Inflammatory macrophage treated with lipopolysaccharide for 1 hour (primary cell): ENCODE measurements around the gene RGS18.
"Not testable (repeated sequence)": the region's sequence is repeated elsewhere in the genome, so short reads cannot be mapped to it uniquely, and the experiment has no call there.

Experiments used
- DNase-seq, 2 donors: peaks; one replicate each; pipeline ENCODE4 v3.0.0-alpha.2; 2020 to 2022

The RGS18 gene

DNA sequence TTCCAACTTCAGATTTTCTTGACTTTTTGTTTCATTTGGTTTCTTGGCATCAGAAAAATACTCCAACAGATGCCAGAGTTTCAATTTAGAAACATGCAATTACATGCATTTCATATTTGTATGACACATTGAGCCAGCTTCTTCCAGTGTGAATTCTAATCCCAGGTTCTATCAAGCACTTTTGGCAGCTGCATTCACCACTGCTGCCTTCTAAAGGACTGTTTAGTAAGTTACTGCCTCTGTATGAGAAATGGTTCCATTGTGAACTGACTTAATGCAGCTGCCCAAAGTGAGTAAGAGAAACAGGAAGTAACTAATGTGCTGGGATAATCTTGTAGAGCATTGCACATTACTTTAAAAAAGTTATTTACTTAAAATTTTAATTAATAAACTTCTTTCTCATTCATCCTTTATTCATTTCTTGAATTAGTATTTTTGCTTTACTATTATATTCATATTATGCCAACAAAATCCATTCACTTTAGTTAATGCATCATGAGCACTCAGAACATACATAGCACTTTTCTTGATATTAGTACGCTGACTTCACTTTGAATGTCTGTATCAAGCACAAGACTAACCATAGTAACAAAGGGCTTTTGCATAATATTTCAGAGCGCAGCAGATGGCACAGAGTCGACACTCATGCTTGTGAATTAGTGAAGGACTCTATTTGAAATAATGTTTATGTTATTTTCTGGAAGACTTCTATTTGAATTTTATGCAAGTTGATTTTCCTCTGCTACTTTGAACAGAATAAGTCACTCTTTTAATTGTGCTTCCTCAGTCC is 9.8 kb downstream of the RGS18 start:
- DNase-seq = peak; percentile 45 to 59

- no peak for DNase-seq
Observed at GRCh38 chr1:192168964-192169363, 10.7 kb downstream of the RGS18 start.

DNA sequence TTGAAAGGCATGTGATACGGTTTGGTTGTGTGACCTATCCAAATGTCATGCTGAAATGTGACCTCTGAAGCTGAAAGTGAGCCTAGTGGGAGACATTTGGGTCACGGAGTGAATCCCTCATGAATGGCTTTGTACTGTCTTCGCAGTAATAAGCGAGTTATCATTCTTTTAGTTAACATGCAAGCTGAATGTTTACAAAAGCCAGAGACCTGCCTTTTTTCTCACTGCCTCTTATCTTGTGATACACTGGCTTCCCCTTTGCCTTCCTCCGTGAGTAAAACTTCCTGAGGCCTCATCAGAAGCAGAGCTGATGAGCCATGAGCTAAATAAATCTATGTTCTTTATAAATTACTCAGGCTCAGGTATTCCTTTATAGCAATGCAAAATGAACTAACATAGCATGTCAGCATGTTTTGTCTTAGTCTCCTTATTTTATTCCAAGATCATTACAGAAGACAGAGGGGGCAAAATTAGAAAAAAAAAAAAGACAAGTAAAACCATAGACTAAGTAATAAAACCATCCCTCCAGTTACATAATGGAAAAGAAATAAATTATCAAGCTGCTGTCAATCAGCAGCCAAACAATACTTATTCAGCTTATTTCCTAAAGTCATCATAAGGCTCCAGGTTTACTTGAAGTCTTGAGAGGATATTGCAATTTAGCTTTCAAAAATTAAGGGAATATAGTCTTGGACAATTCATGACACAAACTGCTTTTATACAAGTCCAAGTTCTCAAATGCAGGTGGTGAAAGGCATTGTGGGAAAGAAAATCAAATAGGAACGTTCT is 12.1 kb downstream of the RGS18 start:
- DNase-seq = peak in 1 of 2 donors; percentile 49

- DNase-seq = no peak
Observed at GRCh38 chr1:192171123-192171522, 12.9 kb downstream of the RGS18 start.

GRCh38 chr1:192175971-192176370 is 17.7 kb downstream of the RGS18 start:
- DNase-seq = no peak

GRCh38 chr1:192183788-192184187 is 25.5 kb downstream of the RGS18 start:
- DNase-seq = no peak

- DNase-seq = no peak
Observed at GRCh38 chr1:192186197-192186596, 27.9 kb downstream of the RGS18 start.

DNA sequence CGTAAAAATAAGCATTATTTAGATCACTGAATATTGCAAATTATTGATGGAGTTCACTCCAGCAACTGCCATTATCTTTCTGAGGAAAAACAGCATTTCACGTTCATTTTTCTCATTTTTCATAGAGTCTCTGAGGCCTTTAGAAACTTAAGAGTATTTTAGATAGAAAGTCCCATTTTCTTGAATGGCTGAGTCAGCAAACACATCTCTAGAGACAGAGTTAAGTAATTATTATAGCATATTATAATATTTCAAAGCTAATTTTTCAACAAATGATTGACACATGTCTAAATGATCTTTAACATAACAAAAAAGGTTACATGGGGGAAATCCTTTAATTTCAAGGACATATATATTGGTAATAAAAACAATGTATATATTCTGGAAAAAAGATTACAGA is 31.8 kb downstream of the RGS18 start:
- DNase-seq = no peak

GRCh38 chr1:192201303-192201702 is 43.0 kb downstream of the RGS18 start:
- no peak for DNase-seq

GRCh38 chr1:192224396-192224795 is 66.1 kb downstream of the RGS18 start:
- no peak for DNase-seq

- no peak for DNase-seq
Observed at GRCh38 chr1:192224846-192225245, 66.6 kb downstream of the RGS18 start.

DNA sequence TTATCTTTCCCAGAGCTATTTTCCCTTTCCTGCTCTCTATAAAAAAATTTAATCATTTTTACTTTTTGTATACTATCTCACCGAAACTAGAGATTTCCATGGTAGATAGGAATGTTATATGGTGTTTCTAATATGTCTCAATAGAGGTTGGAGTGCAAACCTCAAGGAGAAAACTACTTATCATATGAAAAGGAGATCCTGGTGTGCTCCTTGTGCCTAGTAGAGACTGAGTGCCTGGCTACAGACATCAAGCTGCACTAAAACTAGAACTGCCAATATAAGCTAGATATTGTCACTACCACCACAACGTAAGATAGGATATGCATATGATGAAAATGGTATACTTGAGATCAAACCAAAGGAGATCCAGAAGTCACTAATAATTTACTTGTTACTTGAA is 67.0 kb downstream of the RGS18 start:
- DNase-seq = no peak

DNA sequence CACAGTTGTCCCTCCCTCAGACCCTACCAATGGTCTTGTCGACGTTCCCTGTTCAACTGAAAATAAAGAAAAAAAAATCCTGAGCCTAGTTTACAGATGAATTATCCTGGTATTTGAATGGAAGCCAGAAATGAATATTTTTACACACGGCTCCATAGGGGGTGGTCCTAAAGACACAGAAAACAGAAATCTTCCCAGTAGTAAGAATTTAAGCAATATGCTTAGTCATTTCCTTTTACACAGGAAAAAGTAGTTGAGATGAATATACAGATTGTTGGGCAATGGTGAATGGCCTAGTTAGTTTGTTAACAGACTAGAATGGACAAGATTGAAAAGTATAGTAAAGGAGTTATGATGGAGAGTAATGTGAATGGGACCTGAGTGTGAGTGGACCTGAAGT is 67.4 kb downstream of the RGS18 start:
- no peak for DNase-seq

- DNase-seq = no peak
Observed at GRCh38 chr1:192227330-192227729, 69.1 kb downstream of the RGS18 start.

DNA sequence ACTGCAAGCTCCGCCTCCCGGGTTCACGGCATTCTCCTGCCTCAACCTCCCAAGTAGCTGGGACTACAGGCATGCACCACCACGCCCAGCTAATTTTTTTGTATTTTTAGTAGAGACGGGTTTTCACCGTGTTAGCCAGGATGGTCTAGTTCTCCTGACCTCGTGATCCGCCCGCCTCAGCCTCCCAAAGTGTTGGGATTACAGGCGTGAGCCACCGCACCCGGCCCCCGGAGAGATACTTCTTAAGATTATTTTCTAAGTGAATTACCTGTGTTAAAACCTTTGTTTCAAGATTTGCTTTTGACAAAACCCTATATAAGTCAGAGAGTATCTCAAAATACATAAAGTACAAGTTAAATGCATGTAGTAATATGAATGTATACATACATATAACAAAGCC is 69.7 kb downstream of the RGS18 start:
- DNase-seq = not testable (repeated sequence)

DNA sequence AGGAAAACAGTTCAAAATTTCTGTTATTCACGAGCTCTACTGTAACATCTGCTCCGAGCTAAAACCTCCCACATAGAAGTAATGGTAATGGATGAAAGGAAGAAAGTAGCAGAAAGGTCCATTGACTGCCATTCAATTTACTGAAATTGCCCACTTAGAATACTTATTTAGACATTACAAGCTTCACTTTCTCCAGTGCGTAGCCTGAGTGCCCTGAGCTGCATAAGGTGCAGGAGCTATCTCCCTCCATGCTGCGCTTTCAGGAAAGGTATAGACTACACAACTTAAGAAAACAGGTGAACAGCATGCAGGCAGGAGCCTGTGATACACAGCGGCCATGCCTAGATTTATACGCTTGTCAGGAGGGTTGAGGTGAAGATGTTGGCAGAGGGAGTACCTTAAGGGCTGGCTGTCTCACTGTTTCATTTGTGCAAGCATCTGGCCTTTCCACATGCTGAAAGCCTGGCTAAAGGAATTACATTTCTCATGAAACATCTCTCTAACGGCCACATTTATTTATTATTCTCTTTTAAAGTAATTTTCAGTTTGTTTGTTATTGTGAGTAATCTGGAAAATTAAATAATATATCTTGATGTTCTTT is 74.7 kb downstream of the RGS18 start:
- no peak for DNase-seq

GRCh38 chr1:192235127-192235526 is 76.9 kb downstream of the RGS18 start:
- no peak for DNase-seq
